C4-2B (cell line): ENCODE data around the gene MCRS1.

Experiments used
- ZFX ChIP-seq: fragments of 450-650 bp; IDR thresholded peaks from 2 replicates; pipeline ENCODE4 v1.6.1; 2017
- TF ChIP-seq, protein P1 (sequence below): fragments of 450-650 bp; conservative IDR thresholded peaks from 2 replicates; pipeline ENCODE4 v1.5.1; 2017; ENCODE audit warnings: mild to moderate bottlenecking

DNA sequence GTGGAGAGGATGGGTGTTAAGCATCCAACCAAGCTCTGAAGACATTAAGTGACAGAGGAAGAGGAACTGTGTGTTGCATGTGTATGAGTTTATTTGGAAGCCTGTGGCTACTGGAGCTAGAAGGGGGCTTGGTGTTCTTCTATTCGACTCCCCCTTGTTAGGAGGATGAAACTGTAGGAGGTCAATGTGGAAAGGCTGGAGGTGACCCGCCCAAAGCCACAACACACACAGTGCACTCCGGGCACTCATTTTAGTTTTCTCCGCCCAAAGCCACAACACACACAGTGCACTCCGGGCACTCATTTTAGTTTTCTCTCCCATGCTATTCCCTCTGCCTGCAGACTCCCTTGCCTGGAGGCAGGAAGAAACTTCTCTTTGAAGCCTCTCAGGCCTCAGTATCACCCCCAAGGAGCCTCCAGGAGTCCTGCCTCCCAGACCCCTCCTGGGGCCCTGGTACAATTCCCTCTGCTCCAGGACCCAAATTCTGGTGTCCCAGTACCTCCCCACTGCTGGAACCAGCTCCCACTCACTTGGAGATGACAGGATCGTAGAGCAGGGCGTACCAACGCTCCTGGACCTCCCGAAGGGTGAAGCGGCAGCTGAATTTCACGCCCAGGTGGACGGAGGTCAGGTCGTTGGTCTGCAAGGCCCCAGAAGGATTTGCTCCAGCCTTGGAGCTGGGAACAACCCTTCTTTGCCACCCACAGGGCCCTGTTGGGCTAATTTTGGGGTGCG lies 3.8 kb downstream of the MCRS1 start:
- TF ChIP-seq, protein P1, sequence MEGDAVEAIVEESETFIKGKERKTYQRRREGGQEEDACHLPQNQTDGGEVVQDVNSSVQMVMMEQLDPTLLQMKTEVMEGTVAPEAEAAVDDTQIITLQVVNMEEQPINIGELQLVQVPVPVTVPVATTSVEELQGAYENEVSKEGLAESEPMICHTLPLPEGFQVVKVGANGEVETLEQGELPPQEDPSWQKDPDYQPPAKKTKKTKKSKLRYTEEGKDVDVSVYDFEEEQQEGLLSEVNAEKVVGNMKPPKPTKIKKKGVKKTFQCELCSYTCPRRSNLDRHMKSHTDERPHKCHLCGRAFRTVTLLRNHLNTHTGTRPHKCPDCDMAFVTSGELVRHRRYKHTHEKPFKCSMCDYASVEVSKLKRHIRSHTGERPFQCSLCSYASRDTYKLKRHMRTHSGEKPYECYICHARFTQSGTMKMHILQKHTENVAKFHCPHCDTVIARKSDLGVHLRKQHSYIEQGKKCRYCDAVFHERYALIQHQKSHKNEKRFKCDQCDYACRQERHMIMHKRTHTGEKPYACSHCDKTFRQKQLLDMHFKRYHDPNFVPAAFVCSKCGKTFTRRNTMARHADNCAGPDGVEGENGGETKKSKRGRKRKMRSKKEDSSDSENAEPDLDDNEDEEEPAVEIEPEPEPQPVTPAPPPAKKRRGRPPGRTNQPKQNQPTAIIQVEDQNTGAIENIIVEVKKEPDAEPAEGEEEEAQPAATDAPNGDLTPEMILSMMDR: no peak
- TF ChIP-seq ZFX: no peak
